ENCODE data around the gene STX2.

STX2 gene

DNA sequence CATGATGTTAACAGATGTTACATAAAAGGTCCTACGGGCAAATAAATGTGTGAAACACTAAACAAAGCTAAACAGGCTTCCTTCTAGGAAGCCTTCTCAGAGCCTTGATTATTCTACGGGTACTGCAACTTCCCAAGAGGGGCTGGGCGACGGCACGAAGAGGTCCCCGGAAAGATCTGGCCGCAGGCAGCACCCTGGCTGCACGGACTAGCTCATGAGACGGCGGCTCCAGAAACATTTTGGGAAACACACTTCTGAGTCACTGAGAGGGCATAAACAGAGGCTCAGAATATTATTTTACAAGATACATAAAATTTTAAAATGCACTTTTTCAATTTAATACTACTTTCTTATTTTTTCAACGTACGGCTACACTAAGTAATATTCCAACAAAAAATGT, 19.4 kb downstream of the STX2 start:
- Histone ChIP-seq H3K9me3 (ENCODE audit: insufficient read depth, low read length) (no peaks in the 10 kb centered on the region), H3K79me2 (ENCODE audit: insufficient read depth, low read length) (no peaks in the 10 kb centered on the region), H3K4me2 (ENCODE audit: low read depth, low read length, poor library complexity, severe bottlenecking) (no peak overlapping the region), H3K36me3 (ENCODE audit: low read length) (no peaks in the 10 kb centered on the region), H3K9ac (ENCODE audit: low read length) (no peak overlapping the region), H3K27me3 (ENCODE audit: low read length) (no peaks in the 10 kb centered on the region), H2AFZ (ENCODE audit: low read depth, low read length, severe bottlenecking) (no peak overlapping the region), H3K9me2 (replicated peaks; ENCODE audit: insufficient read depth, low read length) (no peaks in the 10 kb centered on the region), H3F3A (ENCODE audit: insufficient read depth) (0 out of 2 replicates have a peak, but pooled peaks cover 5% of the 10 kb centered on the region), H4K20me1 (ENCODE audit: low read depth, low read length) (no peaks in the 10 kb centered on the region), H3K4me3 (ENCODE audit: insufficient read depth, low read length, poor library complexity, severe bottlenecking) (no peak overlapping the region), H3K27ac (ENCODE audit: low read depth, low read length) (no peak overlapping the region)
- TF ChIP-seq EZH2phosphoT487 (conservative IDR thresholded peaks at IDR 0.05; ENCODE audit: low read length) (no peak), CTCF (IDR thresholded peaks at IDR 0.05; ENCODE audit: insufficient read depth, low read length, poor library complexity, severe bottlenecking) (no peak)

GRCh38 chr12:130818635-130819576, 20.1 kb downstream of the STX2 start:
- Histone ChIP-seq H3K4me3 (ENCODE audit: insufficient read depth, low read length, poor library complexity, severe bottlenecking) (peak overlapping the region; percentile 41), H3K27ac (ENCODE audit: low read depth, low read length) (no peak overlapping the region), H3K9me3 (ENCODE audit: insufficient read depth, low read length) (no peaks in the 10 kb centered on the region), H3K9ac (ENCODE audit: low read length) (peak overlapping the region; percentile 42), H2AFZ (ENCODE audit: low read depth, low read length, severe bottlenecking) (peak overlapping the region; percentile 73), H3K79me2 (ENCODE audit: insufficient read depth, low read length) (no peaks in the 10 kb centered on the region), H3K36me3 (ENCODE audit: low read length) (no peaks in the 10 kb centered on the region), H3K4me2 (ENCODE audit: low read depth, low read length, poor library complexity, severe bottlenecking) (peak overlapping the region; percentile 59), H3K9me2 (replicated peaks; ENCODE audit: insufficient read depth, low read length) (no peaks in the 10 kb centered on the region), H3F3A (ENCODE audit: insufficient read depth) (0 out of 2 replicates have a peak, but pooled peaks cover 5% of the 10 kb centered on the region), H3K27me3 (ENCODE audit: low read length) (no peaks in the 10 kb centered on the region), H4K20me1 (ENCODE audit: low read depth, low read length) (no peaks in the 10 kb centered on the region)
- no peak for TF ChIP-seq EZH2phosphoT487 (conservative IDR thresholded peaks at IDR 0.05; ENCODE audit: low read length)
- TF ChIP-seq CTCF (IDR thresholded peaks at IDR 0.05; ENCODE audit: insufficient read depth, low read length, poor library complexity, severe bottlenecking): peak; percentile 83

GRCh38 chr12:130818272-130818634, 20.8 kb downstream of the STX2 start:
- H3K27me3 ChIP-seq (ENCODE audit: low read length): no peaks in the 10 kb centered on the region
- no peaks in the 10 kb centered on the region for H3K36me3 ChIP-seq (ENCODE audit: low read length)
- peak overlapping the region; percentile 41 for H3K4me3 ChIP-seq (ENCODE audit: insufficient read depth, low read length, poor library complexity, severe bottlenecking)
- H4K20me1 ChIP-seq (ENCODE audit: low read depth, low read length): no peaks in the 10 kb centered on the region
- H3F3A ChIP-seq (ENCODE audit: insufficient read depth): 0 out of 2 replicates have a peak, but pooled peaks cover 5% of the 10 kb centered on the region
- no peaks in the 10 kb centered on the region for H3K79me2 ChIP-seq (ENCODE audit: insufficient read depth, low read length)
- H3K9me3 ChIP-seq (ENCODE audit: insufficient read depth, low read length): no peaks in the 10 kb centered on the region
- H3K27ac ChIP-seq (ENCODE audit: low read depth, low read length): no peak overlapping the region
- TF ChIP-seq CTCF (IDR thresholded peaks at IDR 0.05; ENCODE audit: insufficient read depth, low read length, poor library complexity, severe bottlenecking): no peak
- H3K9ac ChIP-seq (ENCODE audit: low read length): peak overlapping the region; percentile 42
- no peaks in the 10 kb centered on the region for H3K9me2 ChIP-seq (replicated peaks; ENCODE audit: insufficient read depth, low read length)
- H2AFZ ChIP-seq (ENCODE audit: low read depth, low read length, severe bottlenecking): peak overlapping the region; percentile 73
- H3K4me2 ChIP-seq (ENCODE audit: low read depth, low read length, poor library complexity, severe bottlenecking): peak overlapping the region; percentile 59

All from SU-DHL-6 (cell line).